GM21619 (cell line): ENCODE results near the gene CTBP1.
"Not testable (repeated sequence)": the region's sequence is repeated elsewhere in the genome, so short reads cannot be mapped to it uniquely, and the experiment has no call there.

Source experiments
- ATAC-seq: cut with Tn5 transposase; IDR thresholded peaks from one replicate; pipeline ENCODE4 v1.9.1; 2021; ENCODE audit not compliant: unreplicated experiment

The CTBP1 gene

DNA sequence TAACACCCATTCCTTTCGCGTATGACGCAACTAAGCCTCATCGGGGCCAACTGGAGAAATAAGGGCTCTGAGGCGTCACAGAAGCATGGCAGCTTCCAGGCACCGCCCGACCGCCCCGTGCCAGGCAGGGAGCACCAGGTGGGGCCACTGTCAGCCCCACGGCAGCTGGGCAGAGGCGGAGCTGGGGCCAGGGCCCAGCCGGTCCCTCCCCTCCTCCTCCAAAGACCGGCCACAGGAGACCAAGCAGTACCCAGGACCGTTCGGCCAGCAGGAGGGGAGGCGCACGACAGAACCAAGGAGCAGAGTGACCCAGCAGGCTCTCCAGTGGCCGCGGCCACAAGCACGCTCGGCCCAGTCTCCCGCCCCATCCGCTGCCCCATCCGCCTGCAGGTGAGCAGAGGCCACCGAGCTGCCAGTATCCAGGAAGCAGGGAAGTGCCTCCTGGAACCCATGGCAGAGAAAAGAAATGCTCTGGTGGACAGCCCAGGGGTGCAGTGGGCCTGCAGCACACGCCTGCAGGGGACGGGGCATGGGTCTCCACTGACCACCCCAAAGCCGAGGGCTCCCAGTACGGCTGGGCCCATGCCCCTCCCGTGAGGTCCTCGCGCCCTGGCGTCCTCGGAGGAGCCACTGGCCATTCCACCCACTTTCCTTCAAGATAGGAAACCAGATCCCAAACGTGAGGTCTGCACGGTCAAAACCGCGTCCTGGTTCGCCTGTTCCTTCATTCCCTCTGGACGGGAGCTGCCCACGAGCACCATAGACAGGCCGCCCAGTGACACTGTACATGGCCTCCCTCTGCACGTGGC lies 9.6 kb downstream of the CTBP1 start:
- ATAC-seq = no peak

GRCh38 chr4:1238676-1239000 lies 10.3 kb downstream of the CTBP1 start:
- no peak for ATAC-seq

DNA sequence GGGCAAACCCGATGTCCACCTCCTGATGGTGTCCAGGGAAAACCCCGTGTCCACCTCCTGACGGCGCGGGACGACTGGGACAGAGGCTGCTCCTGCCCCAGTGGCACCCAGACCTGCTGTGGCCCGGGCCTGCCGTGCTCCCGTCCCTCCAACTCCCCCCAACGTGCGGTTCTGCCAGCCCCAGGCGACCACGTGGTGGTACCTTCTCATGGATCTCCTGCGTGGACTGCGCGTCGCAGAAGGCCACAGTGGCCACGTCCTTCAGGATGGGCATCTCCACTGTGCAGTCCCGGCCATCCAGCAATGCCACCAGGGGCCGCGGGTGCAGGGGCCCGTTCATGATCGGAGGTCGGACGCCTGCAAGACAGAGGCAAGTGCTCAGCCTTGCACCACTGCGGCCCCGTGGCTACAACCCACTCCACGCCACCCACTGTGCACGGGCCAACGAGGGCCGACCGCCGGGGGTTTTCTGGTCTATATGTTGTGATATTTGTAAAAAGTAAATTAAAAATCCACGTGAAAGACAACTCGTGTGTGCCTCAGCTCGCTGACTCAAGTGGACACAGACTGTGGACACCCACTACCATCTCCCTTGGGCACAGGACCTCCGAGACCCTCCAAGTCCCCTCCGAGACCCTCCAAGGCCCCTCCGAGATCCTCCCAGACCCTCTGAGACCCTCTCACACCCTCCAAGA lies 10.8 kb downstream of the CTBP1 start:
- no peak for ATAC-seq

GRCh38 chr4:1237261-1237660 lies 11.7 kb downstream of the CTBP1 start:
- ATAC-seq = not testable (repeated sequence)

GRCh38 chr4:1236836-1237235 lies 12.1 kb downstream of the CTBP1 start:
- ATAC-seq = not testable (repeated sequence)

- no peak for ATAC-seq
These were observed 12.8 kb downstream of the CTBP1 start for GRCh38 chr4:1236103-1236641.

DNA sequence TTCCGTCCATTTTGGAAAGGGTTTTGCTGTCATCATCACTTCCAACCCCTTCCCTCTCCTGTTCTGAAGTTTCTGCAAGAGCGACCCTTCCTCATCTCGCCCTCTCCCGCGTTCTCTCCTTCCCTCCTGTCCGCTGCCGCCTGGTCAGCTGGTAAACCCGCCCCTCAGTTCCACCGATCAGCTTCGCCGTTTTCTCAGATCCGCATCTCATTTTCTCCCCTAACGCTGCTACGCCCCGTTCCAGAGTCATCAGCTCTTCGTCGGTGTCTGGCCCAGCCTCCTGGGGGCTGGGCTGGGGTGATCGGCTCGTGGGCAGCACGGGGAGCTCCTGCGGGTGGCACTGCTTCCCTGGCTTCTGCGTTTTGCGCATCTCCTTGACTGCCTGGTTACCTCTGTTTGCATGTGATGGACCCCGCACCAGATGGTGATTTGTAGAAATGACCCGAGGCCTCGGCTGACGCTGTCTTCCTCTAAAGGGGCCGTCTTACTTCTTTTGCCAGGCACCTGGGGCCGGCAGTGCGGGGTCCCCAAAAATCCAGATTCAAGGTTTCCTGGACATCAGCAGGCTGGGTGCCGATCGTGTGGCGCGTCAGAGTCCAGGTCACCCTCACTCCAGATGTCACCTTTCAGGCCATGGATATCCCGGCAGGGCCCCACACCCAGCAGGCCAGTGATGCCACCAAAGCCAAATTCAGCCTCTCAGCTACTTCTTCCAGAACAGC lies 13.4 kb downstream of the CTBP1 start:
- no peak for ATAC-seq

GRCh38 chr4:1234811-1235292 lies 14.1 kb downstream of the CTBP1 start:
- no peak for ATAC-seq

DNA sequence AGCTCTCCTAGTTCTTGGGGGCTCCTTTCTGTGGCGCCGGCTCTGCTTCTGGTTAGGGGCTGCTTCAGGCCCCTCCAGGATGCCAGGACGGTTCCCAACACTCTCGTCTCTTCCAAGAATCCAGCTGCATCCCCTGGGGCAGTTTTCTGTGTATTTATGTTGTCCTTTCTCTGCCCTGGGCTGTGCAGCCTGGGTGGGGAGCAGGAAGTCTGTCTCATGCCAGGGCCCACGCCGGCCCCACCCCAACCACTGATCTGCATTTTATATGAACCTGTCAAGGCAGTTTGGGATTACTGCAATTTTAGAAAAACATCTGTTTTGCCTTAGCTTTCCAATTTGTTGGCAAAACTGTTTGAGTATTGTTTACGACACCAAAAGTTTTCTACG lies 14.6 kb downstream of the CTBP1 start:
- ATAC-seq = no peak

DNA sequence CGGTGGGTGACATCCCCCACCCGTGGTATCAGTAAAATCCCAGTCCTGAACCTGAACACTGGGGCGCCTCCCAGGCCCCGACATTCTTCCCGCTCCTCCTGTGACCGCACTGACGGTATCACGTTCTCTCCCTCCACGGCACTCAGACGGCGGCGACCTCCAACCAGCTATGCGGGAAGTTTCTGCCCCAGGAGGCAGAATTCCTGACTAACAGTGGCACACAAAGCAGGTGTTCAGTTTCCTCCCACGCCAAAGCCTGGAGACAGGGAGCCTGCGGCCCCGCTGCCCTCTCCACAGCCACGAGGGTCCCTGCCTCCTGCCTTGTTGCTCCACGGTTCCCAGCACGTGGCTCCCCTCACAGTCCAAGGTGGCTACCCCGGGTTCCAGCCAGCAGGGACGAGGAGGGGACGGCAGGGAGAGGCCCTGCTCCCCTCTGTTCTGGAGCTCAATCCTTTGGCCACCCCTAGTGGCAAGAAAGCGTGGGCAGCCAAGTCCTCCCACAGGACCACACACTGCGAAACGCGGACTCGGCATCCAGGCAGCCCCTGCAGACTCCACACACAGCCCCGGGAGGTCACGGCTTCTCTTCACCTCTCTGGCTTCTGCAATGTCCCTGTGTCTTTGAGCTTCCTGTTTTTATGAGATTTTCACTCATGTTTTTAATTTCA lies 15.2 kb downstream of the CTBP1 start:
- ATAC-seq = no peak

- no peak for ATAC-seq
These were observed 16.0 kb downstream of the CTBP1 start for GRCh38 chr4:1232661-1233621.

GRCh38 chr4:1231637-1232360 lies 17.1 kb downstream of the CTBP1 start:
- ATAC-seq = no peak

DNA sequence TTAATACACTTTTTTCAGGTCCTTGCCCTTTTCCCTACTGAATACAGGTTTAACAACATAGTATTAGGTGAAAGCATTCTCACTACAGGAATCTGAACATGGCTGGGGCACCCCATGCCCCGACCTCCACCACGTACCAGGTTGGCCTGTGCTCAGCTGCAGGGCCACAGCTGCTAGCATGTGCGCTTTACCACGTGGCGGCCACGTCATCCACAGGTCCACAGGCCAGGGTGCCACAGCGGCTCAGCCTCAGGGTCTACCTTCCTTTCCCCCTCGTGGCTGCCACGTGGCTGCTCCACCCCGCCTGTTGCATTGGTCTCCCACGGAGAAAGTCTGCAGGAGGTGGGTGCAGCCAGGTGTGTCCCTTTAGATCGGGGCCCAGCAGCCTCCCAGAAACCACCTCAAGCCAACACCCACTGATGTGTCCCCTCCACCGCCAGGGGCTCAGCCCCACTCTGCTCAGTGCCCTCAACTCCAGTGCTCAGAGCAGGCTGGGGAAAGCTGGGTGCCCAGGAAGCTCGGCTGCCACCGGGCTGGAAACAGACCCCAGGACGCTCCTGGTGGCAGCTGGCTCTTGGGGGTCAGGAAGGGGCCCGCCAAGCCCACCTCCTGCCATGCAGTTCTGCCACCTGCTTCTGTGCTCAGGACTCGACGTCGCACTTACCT lies 17.8 kb downstream of the CTBP1 start:
- no peak for ATAC-seq

- no peak for ATAC-seq
These were observed 18.6 kb downstream of the CTBP1 start for GRCh38 chr4:1230316-1230715.

- ATAC-seq = no peak
These were observed 19.6 kb downstream of the CTBP1 start for GRCh38 chr4:1229117-1229849.

- no peak for ATAC-seq
These were observed 21.1 kb downstream of the CTBP1 start for GRCh38 chr4:1227816-1228215.

DNA sequence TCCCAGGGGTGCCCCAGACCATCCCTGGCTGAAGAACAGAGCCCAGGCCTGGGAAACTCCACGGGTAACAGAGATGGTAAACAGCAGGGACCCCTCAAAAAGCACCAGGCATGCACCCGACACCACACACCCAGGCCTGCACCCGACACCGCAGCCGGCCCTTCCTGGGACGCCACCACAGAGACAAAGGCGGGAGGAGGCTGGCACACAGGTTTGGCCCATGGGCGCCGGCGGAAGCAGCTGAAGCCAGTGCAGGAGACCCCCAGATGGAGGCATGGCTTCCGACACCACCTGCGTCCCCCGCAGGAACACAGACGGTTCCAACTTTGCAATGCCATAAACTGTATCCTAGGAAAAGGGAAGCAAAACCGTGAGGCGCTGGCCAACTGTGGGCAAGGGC lies 22.3 kb downstream of the CTBP1 start:
- ATAC-seq = no peak

GRCh38 chr4:1226144-1226481 lies 22.8 kb downstream of the CTBP1 start:
- ATAC-seq = no peak
